HEK293 (cell line): ENCODE data around the gene BRI3BP.

Source experiments
- CTCF ChIA-PET: fragments of 350-600 bp; formaldehyde crosslinking; extraction: SDS; loops from one replicate; lab custom pipeline; 2021; ENCODE audit warnings: antibody characterized with exemption; lab: Yijun Ruan, JAX
- POLR2A ChIA-PET: fragments of 300-600 bp; formaldehyde crosslinking; extraction: SDS; loops from one replicate; lab custom pipeline; 2020; ENCODE audit warnings: antibody characterized with exemption, inconsistent platforms; lab: Yijun Ruan, JAX
- H3K27ac ChIP-seq: fragments of 200-500 bp; sonication (Bioruptor generic); 2 replicates; pipeline ENCODE4 v1.5.1; 2014; ENCODE audit warnings: low read depth, low read length, control low read depth, inconsistent platforms; ENCODE audit errors: extremely low read depth
- H3K36me3 ChIP-seq, 2 experiments: fragments of 200-500 bp in 1 of 2; sonication (Bioruptor generic) in 1 of 2; 1 replicate in 1 of 2; 2 replicates in 1 of 2; pipeline ENCODE4 v1.5.1; 2014 to 2017; ENCODE audit warnings: inconsistent platforms in 2 of 2, low read length in 2 of 2; ENCODE audit not compliant: control insufficient read depth in 2 of 2, insufficient read depth in 1 of 2
- H3K4me1 ChIP-seq: fragments of 200-500 bp; sonication (Bioruptor generic); 2 replicates; pipeline ENCODE4 v1.5.1; 2014; ENCODE audit warnings: mild to moderate bottlenecking, low read length, inconsistent platforms; ENCODE audit not compliant: control insufficient read depth, insufficient read depth
- H3K4me3 ChIP-seq: 2 replicates; pipeline ENCODE4 v1.5.1; 2011; ENCODE audit warnings: low read depth, mild to moderate bottlenecking, control low read depth, low read length, moderate library complexity
- H3K9me3 ChIP-seq: fragments of 200-500 bp; sonication (Bioruptor generic); 2 replicates; pipeline ENCODE4 v1.5.1; 2014; ENCODE audit warnings: low read depth, low read length, inconsistent platforms; ENCODE audit not compliant: control insufficient read depth, insufficient read depth
- GLIS2 ChIP-seq: fragments of 450-650 bp; formaldehyde crosslinking; IDR thresholded peaks from 2 replicates; pipeline ENCODE4 v1.5.1; 2016; ENCODE audit warnings: missing biosample characterization, missing genetic modification characterization
- KLF16 ChIP-seq: fragments of 450-650 bp; formaldehyde crosslinking; IDR thresholded peaks from 2 replicates; pipeline ENCODE4 v1.5.1; 2017; ENCODE audit warnings: missing biosample characterization, missing genetic modification characterization
- KLF7 ChIP-seq: fragments of 450-650 bp; formaldehyde crosslinking; IDR thresholded peaks from 2 replicates; pipeline ENCODE4 v1.5.1; 2016; ENCODE audit warnings: missing biosample characterization, missing genetic modification characterization, borderline replicate concordance
- MYNN ChIP-seq: fragments of 450-650 bp; formaldehyde crosslinking; IDR thresholded peaks from 2 replicates; pipeline ENCODE4 v1.5.1; 2016; ENCODE audit warnings: missing biosample characterization, missing genetic modification characterization, borderline replicate concordance
- OSR2 ChIP-seq: fragments of 450-650 bp; formaldehyde crosslinking; IDR thresholded peaks from 2 replicates; pipeline ENCODE4 v1.5.1; 2016; ENCODE audit warnings: missing biosample characterization, missing genetic modification characterization
- YY2 ChIP-seq: fragments of 450-650 bp; formaldehyde crosslinking; IDR thresholded peaks from 2 replicates; pipeline ENCODE4 v1.5.1; 2016; ENCODE audit warnings: missing biosample characterization, missing genetic modification characterization
- ZBTB7A ChIP-seq: fragments of 450-650 bp; formaldehyde crosslinking; IDR thresholded peaks from 2 replicates; pipeline ENCODE4 v1.5.1; 2016; ENCODE audit warnings: low read depth, missing biosample characterization, missing genetic modification characterization
- ZNF112 ChIP-seq: fragments of 450-650 bp; formaldehyde crosslinking; IDR thresholded peaks from 2 replicates; pipeline ENCODE4 v1.5.0; 2017; ENCODE audit warnings: missing biosample characterization, missing genetic modification characterization
- ZNF140 ChIP-seq: fragments of 450-650 bp; formaldehyde crosslinking; IDR thresholded peaks from 2 replicates; pipeline ENCODE4 v1.5.1; 2016; ENCODE audit warnings: missing biosample characterization, missing genetic modification characterization
- ZNF354C ChIP-seq: fragments of 450-650 bp; formaldehyde crosslinking; IDR thresholded peaks from 2 replicates; pipeline ENCODE4 v1.5.1; 2016; ENCODE audit warnings: missing biosample characterization, missing genetic modification characterization, low read depth, borderline replicate concordance
- ZNF366 ChIP-seq: fragments of 450-650 bp; formaldehyde crosslinking; conservative IDR thresholded peaks from 2 replicates; pipeline ENCODE4 v1.5.1; 2016; ENCODE audit warnings: missing biosample characterization, missing genetic modification characterization
- ZNF426 ChIP-seq: fragments of 450-650 bp; formaldehyde crosslinking; IDR thresholded peaks from 2 replicates; pipeline ENCODE4 v1.5.1; 2017; ENCODE audit warnings: missing biosample characterization, missing genetic modification characterization, mild to moderate bottlenecking, inconsistent platforms, moderate library complexity
- ZNF623 ChIP-seq: fragments of 450-650 bp; formaldehyde crosslinking; IDR thresholded peaks from 2 replicates; pipeline ENCODE4 v1.5.1; 2016; ENCODE audit warnings: missing biosample characterization, missing genetic modification characterization
- ZNF701 ChIP-seq: fragments of 450-650 bp; formaldehyde crosslinking; IDR thresholded peaks from 2 replicates; pipeline ENCODE4 v1.5.1; 2016; ENCODE audit warnings: missing biosample characterization, missing genetic modification characterization
- ZNF791 ChIP-seq: fragments of 450-650 bp; formaldehyde crosslinking; IDR thresholded peaks from 2 replicates; pipeline ENCODE4 v1.5.1; 2016; ENCODE audit warnings: missing biosample characterization, missing genetic modification characterization
- ZNF792 ChIP-seq: fragments of 450-650 bp; formaldehyde crosslinking; IDR thresholded peaks from 2 replicates; pipeline ENCODE4 v1.5.1; 2016; ENCODE audit warnings: missing biosample characterization, missing genetic modification characterization
- ZSCAN16 ChIP-seq: fragments of 450-650 bp; formaldehyde crosslinking; IDR thresholded peaks from 2 replicates; pipeline ENCODE4 v1.5.1; 2016; ENCODE audit warnings: missing biosample characterization, missing genetic modification characterization
- ZSCAN23 ChIP-seq: fragments of 450-650 bp; formaldehyde crosslinking; IDR thresholded peaks from 2 replicates; pipeline ENCODE4 v1.5.1; 2016; ENCODE audit warnings: missing biosample characterization, missing genetic modification characterization
- TF ChIP-seq, protein P1 (sequence below): fragments of 450-650 bp; formaldehyde crosslinking; conservative IDR thresholded peaks from 2 replicates; pipeline ENCODE4 v1.5.1; 2016; ENCODE audit warnings: low read depth, missing biosample characterization, missing genetic modification characterization
- TF ChIP-seq, protein P2 (sequence below): fragments of 450-650 bp; formaldehyde crosslinking; IDR thresholded peaks from 2 replicates; pipeline ENCODE4 v1.5.1; 2016; ENCODE audit warnings: missing biosample characterization, missing genetic modification characterization
- TF ChIP-seq, protein P3 (sequence below): fragments of 450-650 bp; formaldehyde crosslinking; IDR thresholded peaks from 2 replicates; pipeline ENCODE4 v1.5.1; 2016; ENCODE audit warnings: missing biosample characterization, missing genetic modification characterization, borderline replicate concordance
- TF ChIP-seq, protein P4 (sequence below): fragments of 450-650 bp; formaldehyde crosslinking; IDR thresholded peaks from 2 replicates; pipeline ENCODE4 v1.5.1; 2016; ENCODE audit warnings: missing biosample characterization, missing genetic modification characterization

BRI3BP gene

DNA sequence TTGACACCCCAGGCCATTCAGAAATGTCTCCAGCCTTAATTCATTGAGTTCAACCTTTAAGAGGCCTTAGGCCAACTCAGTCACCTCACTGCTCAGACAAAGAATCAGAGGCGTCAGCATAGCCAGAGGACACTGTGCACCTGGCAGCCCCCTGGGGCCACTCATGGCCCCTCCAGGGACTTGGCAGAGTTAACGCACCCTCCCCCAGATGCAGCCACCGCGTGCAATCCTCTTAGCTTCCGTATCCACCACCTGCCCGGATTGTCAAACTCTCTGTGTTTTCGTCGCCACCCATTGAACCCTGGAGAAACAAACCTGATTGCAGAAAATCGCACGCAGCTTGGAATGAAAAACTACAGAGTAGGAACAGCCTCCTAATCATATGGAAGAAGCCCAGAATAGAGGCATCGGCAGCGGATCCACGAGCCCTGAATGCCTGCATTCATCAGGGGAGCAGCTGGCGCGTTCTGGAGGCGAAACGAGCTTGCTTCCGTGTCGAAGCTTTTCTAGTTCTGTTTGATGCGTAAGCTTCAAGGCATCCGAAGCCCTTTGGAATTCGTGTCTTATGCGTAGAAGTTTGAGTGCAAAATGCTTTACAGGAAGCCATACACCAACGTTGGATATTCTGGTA, 22.4 kb downstream of the BRI3BP start:
- TF ChIP-seq ZNF140, result no peak
- no peak for TF ChIP-seq KLF16 (tag by site-specific recombination)
- no peak for TF ChIP-seq ZNF112
- TF ChIP-seq ZNF426 (tag by site-specific recombination), result no peak
- TF ChIP-seq ZSCAN23 (tag by site-specific recombination), result no peak
- no peak for TF ChIP-seq ZNF791
- TF ChIP-seq, protein P1, sequence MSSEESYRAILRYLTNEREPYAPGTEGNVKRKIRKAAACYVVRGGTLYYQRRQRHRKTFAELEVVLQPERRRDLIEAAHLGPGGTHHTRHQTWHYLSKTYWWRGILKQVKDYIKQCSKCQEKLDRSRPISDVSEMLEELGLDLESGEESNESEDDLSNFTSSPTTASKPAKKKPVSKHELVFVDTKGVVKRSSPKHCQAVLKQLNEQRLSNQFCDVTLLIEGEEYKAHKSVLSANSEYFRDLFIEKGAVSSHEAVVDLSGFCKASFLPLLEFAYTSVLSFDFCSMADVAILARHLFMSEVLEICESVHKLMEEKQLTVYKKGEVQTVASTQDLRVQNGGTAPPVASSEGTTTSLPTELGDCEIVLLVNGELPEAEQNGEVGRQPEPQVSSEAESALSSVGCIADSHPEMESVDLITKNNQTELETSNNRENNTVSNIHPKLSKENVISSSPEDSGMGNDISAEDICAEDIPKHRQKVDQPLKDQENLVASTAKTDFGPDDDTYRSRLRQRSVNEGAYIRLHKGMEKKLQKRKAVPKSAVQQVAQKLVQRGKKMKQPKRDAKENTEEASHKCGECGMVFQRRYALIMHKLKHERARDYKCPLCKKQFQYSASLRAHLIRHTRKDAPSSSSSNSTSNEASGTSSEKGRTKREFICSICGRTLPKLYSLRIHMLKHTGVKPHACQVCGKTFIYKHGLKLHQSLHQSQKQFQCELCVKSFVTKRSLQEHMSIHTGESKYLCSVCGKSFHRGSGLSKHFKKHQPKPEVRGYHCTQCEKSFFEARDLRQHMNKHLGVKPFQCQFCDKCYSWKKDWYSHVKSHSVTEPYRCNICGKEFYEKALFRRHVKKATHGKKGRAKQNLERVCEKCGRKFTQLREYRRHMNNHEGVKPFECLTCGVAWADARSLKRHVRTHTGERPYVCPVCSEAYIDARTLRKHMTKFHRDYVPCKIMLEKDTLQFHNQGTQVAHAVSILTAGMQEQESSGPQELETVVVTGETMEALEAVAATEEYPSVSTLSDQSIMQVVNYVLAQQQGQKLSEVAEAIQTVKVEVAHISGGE, result no peak
- TF ChIP-seq OSR2 (tag by site-specific recombination), result no peak
- no peak for TF ChIP-seq ZNF701 (tag by site-specific recombination)
- no peak for TF ChIP-seq ZNF792
- Histone ChIP-seq H3K4me3 (no peak overlapping the region), H3K36me3 (peaks cover 0 to 68% of the 10 kb centered on the region in 2 experiments; a peak in 2 of 3 replicates), H3K9me3 (no peaks in the 10 kb centered on the region), H3K27ac (no peak overlapping the region), H3K4me1 (no peaks in the 10 kb centered on the region)
- POLR2A ChIA-PET, result no interaction called here
- CTCF ChIA-PET, result no interaction called here

DNA sequence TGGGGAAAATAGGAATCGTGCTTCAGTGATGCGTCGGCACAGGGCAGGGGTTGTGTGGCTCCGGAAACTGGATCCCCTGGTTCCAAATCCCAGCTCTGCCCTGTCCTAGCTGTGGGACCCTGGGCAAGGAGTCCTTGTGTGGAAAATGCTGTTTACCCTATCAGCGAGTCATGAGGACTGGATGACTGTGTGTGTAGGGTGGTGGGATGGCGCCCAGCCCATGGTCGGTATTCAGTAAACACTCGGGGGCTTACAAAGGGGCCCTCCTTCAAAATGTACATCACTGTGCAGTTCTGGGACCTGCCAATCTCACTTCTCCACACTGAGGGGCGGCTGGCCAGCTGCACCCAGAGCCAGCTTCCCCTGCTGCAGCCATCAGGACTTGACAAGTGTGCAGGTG, 24.4 kb downstream of the BRI3BP start:
- POLR2A ChIA-PET, result no interaction called here
- Histone ChIP-seq H3K9me3 (no peaks in the 10 kb centered on the region), H3K4me3 (no peak overlapping the region), H3K36me3 (peaks cover 4 to 60% of the 10 kb centered on the region in 2 experiments; a peak in 2 of 3 replicates), H3K27ac (no peak overlapping the region), H3K4me1 (no peaks in the 10 kb centered on the region)
- no peak for TF ChIP-seq ZSCAN16 (tag by site-specific recombination)
- TF ChIP-seq, protein P2, sequence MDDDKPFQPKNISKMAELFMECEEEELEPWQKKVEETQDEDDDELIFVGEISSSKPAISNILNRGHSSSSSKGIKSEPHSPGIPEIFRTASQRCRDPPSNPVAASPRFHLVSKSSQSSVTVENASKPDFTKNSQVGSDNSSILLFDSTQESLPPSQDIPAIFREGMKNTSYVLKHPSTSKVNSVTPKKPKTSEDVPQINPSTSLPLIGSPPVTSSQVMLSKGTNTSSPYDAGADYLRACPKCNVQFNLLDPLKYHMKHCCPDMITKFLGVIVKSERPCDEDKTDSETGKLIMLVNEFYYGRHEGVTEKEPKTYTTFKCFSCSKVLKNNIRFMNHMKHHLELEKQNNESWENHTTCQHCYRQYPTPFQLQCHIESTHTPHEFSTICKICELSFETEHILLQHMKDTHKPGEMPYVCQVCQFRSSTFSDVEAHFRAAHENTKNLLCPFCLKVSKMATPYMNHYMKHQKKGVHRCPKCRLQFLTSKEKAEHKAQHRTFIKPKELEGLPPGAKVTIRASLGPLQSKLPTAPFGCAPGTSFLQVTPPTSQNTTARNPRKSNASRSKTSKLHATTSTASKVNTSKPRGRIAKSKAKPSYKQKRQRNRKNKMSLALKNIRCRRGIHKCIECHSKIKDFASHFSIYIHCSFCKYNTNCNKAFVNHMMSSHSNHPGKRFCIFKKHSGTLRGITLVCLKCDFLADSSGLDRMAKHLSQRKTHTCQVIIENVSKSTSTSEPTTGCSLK (tag by site-specific recombination), result no peak
- no peak for TF ChIP-seq ZNF354C (tag by site-specific recombination)
- TF ChIP-seq MYNN (tag by site-specific recombination), result no peak
- no peak for TF ChIP-seq ZSCAN23 (tag by site-specific recombination)
- no peak for TF ChIP-seq KLF7 (tag by site-specific recombination)
- TF ChIP-seq ZNF366 (tag by site-specific recombination), result no peak
- TF ChIP-seq YY2 (tag by site-specific recombination), result no peak
- TF ChIP-seq, protein P3, sequence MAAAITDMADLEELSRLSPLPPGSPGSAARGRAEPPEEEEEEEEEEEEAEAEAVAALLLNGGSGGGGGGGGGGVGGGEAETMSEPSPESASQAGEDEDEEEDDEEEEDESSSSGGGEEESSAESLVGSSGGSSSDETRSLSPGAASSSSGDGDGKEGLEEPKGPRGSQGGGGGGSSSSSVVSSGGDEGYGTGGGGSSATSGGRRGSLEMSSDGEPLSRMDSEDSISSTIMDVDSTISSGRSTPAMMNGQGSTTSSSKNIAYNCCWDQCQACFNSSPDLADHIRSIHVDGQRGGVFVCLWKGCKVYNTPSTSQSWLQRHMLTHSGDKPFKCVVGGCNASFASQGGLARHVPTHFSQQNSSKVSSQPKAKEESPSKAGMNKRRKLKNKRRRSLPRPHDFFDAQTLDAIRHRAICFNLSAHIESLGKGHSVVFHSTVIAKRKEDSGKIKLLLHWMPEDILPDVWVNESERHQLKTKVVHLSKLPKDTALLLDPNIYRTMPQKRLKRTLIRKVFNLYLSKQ, result no peak
- TF ChIP-seq ZBTB7A, result no peak
- TF ChIP-seq, protein P4, sequence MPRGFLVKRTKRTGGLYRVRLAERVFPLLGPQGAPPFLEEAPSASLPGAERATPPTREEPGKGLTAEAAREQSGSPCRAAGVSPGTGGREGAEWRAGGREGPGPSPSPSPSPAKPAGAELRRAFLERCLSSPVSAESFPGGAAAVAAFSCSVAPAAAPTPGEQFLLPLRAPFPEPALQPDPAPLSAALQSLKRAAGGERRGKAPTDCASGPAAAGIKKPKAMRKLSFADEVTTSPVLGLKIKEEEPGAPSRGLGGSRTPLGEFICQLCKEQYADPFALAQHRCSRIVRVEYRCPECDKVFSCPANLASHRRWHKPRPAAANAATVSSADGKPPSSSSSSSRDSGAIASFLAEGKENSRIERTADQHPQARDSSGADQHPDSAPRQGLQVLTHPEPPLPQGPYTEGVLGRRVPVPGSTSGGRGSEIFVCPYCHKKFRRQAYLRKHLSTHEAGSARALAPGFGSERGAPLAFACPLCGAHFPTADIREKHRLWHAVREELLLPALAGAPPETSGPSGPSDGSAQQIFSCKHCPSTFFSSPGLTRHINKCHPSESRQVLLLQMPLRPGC (tag by site-specific recombination), result no peak
- no peak for TF ChIP-seq ZNF623 (tag by site-specific recombination)
- TF ChIP-seq GLIS2 (tag by site-specific recombination), result no peak
- no peak for TF ChIP-seq ZNF140
- TF ChIP-seq, all 188 proteins: peak for 0
- CTCF ChIA-PET, result no interaction called here
